Stimulated activated CD4-positive, alpha-beta T cell treated with anti-CD3 and anti-CD28 coated beads, TNF-alpha, amount 100 ng/mL, for 4 hours (primary cell): ENCODE measurements around the gene MMD.
A peak's percentile ranks its signal among the peaks of the same experiment; 100 is the strongest.
"Not testable (repeated sequence)": the region's sequence is repeated elsewhere in the genome, so short reads cannot be mapped to it uniquely, and the experiment has no call there.

ENCODE experiments used
- DNase-seq, 3 experiments: peaks; one replicate each; pipeline ENCODE4 v3.0.0-alpha.2; 2020; ENCODE audit warnings: low read depth in 3 of 3

The MMD gene

DNA sequence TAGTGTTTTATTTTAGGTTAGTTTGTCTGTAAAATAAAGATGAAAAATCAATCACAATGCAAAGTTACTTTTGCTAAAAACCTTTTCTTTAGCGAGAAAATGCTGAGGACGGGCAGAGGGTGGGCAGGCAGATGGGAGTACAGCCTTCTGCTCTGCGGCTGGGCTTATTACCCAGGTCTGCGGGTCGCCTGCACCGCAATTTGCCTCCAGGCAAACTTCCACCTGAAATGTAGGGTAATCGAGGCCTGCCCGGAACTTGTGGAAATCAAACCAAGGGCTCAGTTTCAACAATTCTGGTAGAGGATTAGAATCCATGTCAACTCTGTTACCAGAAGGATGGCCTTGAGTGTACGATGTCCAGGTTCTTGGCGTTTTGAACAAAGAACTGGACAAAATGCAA, 22.3 kb upstream of the MMD start:
- DNase-seq: no peak

DNA sequence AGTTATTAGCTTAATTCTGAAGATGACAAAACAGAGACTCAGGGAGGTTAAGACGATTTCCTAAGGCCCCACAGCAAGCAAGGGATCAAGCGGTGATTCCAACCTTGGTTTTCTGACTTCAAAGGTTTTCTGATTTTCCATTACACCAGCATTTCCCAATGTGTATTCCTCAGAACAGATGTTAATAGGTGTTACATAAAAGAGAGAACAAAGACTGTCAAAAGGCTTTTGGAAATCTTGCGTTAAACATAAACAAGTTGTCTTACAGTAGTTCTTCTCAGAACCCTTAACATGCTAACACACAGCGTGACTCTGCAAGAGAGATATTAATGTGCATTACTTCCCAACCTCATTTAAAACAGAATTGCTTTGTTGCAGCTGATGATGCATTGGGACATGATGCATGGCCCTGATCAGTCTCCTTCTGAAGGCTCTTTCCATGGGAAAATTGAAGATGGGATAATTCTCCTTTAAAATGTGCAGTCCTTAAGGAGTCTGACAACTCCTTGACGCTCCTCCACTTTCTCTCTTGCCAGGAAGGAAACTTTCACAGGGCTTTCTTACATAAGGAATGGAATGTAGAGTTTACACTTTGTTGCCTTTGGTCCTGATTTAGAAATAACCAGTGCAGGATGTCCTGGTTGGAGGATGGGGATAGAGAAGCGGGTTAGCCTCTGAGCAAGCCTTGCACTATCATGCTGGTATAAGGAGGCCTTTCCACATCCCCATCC, 21.5 kb upstream of the MMD start:
- no peak for DNase-seq

DNA sequence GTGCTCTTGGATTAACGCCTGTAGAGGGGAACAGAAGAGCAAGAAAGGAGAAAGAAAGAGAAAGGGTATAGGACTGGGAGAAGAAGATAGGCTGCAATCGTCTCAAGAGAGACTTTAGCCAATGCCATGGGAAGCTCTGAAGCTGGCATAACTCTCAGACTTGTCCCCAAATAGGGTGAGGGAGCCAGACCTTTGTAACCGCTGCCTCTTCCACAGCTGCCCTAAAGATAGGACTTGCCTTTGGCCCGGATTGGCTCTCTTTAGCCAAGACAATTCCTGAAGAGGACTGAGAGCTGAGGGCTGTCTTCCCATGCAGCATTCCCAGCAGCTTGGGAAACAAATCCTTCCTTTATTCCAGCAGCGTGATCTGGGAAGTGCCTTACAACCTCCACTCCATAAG, 20.8 kb upstream of the MMD start:
- no peak for DNase-seq

GRCh38 chr17:55441544-55441943, 19.9 kb upstream of the MMD start:
- DNase-seq: no peak

DNA sequence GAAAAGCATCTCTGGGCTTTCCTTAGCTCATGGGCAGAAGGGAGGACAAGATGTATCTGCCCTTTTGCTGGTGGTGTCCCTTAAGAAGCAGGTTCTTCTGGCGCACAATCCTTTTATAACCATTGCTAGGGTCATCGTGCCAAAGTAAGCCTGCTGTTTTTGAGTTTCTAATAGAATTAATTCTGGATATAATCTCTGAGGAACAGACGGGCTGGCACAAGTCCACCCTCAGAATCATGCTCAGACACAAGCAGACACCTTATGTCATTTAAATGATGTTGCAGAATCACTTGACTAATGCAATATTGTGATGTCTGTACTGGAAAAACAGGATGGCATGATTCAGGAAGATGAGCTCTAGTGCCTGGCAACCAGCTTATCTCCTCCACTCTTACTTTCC, 18.8 kb upstream of the MMD start:
- no peak for DNase-seq

DNA sequence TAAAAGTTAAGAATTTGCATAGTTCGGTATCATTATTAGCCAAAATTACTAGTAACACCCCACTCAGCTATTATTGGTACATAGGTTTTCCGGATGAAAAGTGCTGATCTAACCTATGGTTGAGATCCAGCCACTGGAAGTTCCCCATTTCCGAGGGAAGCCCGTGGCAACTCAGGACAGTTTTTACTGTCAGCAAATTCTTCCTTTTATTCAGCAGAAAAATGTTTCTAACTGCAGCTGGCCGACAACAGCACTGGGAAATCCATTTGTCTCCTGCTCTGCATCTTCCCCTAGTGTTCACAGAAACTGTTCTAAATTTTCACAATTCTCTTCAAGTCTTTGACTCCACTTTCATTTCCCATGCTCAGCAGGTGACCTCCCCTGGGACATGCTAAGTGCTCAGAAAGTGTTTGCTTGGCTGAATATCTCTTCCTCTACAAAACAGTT, 15.5 kb upstream of the MMD start:
- no peak for DNase-seq

DNA sequence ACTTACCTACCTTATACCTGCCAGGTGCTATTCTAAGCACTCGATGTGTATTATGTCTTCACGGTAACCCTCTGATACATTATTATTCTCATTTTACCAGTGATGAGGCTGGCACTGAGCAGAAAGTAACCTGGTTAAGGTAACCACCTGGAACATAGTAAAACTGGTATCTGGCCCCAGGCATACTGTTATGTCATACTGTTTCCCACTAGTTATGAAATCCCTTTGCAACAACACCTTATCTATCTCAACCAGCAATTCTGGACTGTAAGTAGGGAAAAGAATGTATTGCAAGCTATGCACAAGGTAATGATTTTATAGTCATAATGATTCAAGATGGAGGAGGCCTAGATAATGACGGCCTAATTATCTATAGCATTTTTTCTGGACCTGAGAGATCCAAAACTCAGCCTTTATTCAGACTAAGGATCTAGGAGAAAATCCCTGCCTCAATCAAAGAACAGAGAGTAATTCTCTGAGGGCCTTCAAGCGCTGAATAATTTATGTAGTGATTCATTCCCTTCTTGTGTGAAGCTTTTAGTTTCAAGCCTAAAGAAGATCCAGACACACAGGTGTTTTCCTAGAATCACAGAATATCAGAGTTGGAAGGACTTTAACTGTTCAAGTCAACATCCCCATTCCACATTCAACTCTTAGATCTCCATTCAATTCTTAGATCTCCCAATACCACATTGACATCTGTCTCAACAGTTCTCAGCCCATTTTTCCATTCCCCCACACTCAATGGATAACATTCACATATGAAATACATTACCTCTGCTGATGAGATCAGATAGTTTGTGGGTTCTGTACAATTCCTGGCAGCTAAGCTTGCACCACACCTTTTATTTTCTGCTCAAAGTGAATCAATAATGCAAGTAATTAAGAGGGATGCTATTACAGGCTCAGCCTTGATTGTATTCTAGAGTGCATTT, 14.9 kb upstream of the MMD start:
- DNase-seq: no peak

- DNase-seq: no peak
Measured at GRCh38 chr17:55435408-55435807, 13.8 kb upstream of the MMD start.

GRCh38 chr17:55434721-55435120, 13.1 kb upstream of the MMD start:
- DNase-seq: no peak

DNA sequence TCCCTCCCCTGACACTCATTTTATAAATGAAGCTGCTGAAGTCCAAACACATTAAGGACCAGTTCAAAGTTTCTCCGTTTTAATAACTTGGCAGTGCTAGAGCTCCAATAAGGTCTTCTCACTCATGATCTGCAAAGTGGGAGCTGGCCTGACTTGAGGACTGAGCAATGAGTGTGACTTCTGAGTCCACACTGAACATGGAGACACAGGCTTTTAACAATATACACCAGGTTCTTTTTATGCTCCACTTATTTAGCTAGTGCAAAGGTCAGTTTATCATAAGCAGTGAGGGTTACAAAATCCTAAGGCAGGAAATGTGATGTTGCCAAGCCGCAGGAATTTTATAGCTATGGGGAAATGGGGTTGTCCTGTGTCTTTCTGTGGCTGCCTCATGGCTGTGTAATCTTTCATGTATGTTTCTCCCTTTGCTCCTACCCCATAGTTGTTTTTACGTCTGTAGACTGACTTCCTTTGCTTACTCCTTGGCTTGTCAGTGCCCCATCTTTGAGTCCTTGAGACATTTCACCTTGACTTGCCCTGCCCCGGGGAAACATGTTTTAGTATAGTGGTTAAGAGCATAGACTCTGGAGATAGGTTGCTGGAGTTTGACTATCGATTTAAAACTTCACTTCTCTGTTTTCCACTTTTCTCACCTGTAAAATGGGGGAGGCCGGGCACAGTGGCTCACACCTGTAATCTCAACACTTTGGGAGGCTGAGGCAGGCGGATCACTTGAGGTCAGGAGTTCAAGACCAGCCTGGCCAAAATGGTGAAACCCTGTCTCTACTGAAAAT, 12.2 kb upstream of the MMD start:
- DNase-seq: no peak

GRCh38 chr17:55433029-55433628, 11.5 kb upstream of the MMD start:
- no peak for DNase-seq

DNA sequence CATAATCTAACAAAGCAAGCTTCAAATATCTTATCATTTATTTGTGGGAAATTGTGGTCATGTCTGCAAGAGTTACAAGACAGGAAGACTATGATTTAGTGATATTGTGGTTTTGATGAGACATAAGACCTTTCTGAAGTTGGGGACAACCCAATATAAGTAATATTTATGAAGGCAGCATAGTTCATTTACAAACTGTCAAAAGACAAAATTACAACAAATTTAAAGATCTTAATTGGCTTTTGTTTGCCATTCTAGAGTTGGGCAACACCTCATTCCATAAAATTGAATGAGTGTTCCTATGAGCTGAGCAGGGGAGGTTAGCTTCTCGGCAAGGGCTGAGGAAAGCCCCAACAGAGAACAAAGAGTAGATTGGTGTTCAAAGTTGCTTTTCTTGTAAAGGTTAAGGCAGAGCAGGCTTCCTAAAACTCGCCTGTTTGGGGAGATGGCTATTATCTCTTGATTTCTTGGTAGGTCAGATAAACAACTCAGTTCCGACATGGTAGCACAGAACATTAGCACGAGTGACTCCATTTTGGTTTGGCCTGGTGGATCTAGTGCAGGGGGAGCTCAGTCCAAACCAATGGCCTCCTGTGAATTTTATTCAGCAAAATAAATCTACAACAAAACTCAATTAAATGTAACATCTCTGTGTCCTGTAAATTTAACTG, 10.9 kb upstream of the MMD start:
- no peak for DNase-seq

DNA sequence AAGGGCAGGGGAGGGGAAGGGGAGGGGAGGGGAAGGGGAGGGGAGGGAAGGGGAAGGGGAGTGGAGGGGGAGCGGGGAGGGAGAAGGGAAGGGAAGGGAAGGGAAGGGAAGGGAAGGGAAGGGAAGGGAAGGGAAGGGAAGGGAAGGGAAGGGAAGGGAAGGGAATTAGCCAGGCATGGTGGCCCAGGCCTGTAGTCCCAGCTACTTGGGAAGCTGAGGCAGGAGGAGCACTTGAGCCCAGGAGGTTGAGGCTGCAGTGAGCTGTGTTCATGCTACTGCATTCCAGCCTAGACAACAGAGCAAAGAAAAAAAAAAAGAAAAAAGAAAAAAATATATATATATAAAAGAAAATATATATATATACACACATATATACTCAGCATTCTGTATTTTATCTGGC, 10.3 kb upstream of the MMD start:
- DNase-seq: not testable (repeated sequence)

DNA sequence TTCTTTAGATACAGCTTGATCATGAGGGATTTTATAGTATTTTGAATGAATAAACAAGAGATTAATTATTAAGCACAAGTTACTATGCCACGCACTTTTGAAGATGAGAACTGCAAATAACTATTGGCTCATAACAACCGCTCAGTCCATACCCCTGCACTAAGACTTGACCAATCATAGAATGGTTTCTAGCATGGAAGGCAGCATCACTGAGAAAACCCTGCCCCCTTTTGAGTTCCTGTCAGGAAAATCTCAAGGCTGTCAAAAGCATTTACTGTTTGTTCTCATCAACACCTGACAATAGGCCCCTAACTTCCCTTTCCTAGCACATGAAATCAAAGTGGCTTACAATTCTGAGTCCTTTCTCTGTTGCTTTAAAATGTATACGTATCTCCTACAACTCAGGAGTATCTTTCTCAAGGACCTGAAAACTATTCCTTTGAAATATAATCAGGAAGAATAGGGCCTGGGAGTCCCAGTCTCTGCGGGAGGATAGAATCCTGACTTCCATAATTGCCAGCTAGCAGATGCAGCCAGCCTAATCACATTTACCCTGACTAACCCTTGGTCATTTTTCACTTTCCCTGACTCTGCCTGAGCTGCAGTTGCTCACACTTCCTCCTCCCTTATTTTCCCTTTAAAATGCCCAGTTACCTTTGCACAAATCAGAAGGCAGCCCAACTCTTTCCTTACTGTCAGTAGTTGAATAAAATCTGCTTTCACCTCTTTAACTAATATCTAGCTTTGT, 9.1 kb upstream of the MMD start:
- DNase-seq: no peak

GRCh38 chr17:55427587-55427882, 5.9 kb upstream of the MMD start:
- DNase-seq: no peak

DNA sequence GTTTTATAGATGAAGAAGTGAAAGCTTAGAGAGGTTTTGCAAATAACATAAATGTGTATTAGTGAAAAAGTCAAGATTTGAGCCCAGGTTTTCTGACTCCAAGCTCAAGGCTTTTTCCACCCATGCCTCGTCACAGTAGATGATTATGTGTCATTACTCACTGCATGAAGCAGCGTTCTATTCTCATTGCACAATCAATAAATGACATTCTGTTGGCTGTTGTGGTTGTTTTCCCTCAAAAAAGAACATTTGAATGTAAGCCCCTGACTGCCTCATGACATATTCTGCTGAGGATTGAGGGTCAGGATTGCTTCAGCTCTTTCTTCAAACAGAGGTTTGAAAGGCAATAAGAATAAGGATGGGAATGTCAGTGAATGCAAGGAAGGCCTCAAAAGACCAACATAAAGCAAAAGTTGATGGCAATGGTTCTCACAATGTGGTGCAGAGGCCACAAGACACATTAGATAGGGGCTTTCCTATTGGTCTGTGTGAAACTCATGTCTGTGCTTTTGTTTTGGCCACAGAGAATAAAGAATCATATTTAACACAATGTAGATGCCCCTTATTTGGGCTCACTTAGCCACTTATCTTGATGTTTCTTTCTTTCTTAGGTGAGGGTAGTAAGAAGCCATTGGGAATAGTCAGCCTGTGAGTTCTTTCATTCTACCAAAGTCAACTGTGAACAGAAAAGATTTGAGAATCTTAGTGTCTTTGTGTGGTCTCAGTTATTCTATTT, 5.4 kb upstream of the MMD start:
- no peak for DNase-seq

DNA sequence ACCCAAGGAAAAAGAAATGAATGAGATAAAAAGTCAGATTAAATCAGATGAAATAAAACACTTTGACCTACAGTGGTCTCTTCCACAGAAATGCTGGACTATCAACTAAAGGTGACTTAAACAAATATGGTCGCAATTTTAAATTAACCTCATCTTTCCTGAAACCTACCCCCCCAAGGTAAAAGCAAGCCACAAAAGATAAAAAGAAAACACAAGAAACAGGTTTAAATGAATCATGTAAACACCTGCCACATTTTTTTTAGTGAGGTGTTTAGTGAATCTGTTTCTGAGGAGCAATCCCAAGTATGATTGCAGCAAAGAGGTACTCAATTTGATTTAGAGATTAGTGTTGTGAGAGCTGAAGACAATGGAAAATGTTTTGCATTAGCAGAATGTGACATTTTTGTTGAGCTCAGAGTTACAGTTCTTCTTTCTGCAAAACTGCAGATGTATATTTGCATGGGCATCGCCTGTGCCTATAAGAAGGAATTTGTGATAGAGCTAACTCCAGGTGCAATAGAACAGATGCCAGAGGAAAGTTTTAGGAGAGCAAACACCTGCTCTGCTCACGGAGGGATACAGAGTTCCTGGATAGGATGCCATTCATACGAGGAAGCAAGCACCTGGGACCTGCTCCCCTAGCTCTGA, 3.4 kb upstream of the MMD start:
- no peak for DNase-seq

DNA sequence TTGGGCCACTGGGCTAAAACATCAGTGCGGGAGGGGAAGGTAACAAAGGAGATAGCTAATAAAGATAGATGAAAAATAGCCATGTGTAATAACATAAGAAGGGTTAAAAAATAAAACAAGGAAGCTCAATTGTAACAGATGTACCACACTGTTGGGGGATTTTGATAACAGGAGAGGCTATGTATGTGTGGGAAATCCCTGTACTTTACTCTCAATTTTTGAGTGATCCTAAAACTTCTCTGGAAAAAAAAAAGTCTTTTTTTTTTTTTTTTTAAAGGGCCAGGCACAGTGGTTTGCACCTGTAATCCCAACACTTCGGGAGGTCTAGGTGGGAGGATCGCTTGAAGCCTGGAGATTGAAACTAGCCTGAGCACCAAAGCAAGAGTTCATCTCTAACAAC, 1.9 kb upstream of the MMD start:
- no peak for DNase-seq

GRCh38 chr17:55422828-55423164, 1.2 kb upstream of the MMD start:
- not testable (repeated sequence) for DNase-seq

DNA sequence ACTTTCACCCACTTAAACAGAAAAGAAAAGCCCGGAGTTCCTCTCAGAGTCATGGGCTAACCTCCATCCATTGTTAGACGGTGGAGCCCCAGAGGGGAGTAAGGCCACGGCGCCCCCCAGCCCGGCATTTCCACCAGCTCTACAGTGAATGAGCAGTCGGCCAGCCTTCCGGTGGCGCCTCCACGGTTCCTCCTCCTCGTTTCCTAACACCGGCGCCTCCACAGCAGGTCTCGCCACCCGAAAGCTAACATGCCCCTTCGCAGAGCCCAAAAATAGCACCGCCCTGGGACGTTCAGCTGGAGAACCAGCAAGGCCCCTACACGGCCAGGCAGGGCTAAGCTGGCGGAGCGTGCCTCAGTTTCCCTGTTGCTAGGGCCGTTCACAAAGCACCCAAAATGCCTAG, 858 bp downstream of the MMD start:
- DNase-seq: peak in 2 of 3 experiments; percentile 17 to 19
